HepG2 (cell line): ENCODE results near the gene RASSF4. TPM values are rescaled to one million over a fixed set of nuclear protein-coding genes. Genes with fewer than 3 reads are reported as not detected.

Source experiments
- MEIS1 ChIP-seq: sonication (generic); formaldehyde crosslinking; IDR thresholded peaks from 2 replicates; pipeline ENCODE4 v1.9.0; 2021; ENCODE audit warnings: mild to moderate bottlenecking, missing genetic modification reagents, moderate library complexity, borderline replicate concordance
- PHF5A ChIP-seq: IDR thresholded peaks from one replicate; pipeline ENCODE4 v1.6.1; 2018; ENCODE audit warnings: low read depth, missing genetic modification reagents; ENCODE audit not compliant: unreplicated experiment
- ZEB1 ChIP-seq: IDR thresholded peaks from 2 replicates; pipeline ENCODE4 v1.6.1; 2012; ENCODE audit warnings: mild to moderate bottlenecking, low read depth, inconsistent platforms; ENCODE audit not compliant: insufficient replicate concordance
- ZNF773 ChIP-seq: sonication (generic); formaldehyde crosslinking; IDR thresholded peaks from 2 replicates; pipeline ENCODE4 v1.4.0; 2020; ENCODE audit warnings: missing genetic modification reagents, borderline replicate concordance
- polyA plus RNA-seq, 8 experiments: library from polyadenylated mRNA; depleted of rRNA in 3 of 8; stranded (reverse) in 7 of 8; unstranded in 1 of 8; fragments of >200 nt; fragmentation: Illumina TruSeq in 4 of 8; extraction: Trizol in 4 of 8; gene quantifications; 2 replicates each; pipeline versions ENCODE4 v1.2.1 to v1.2.3, GENCODE V29; 2011 to 2016; ENCODE audit warnings: low read depth in 4 of 8, missing spikeins in 1 of 8, mixed read lengths in 1 of 8; ENCODE audit not compliant: insufficient read depth in 1 of 8
- total RNA-seq, 5 experiments: library from RNA; depleted of rRNA; stranded (reverse); fragments of >200 nt; fragmentation: Illumina TruSeq; extraction: Trizol; gene quantifications; 2 replicates each; pipeline ENCODE4 v1.2.3, GENCODE V29; 2016; ENCODE audit warnings: low read depth in 1 of 5
- TF ChIP-seq, protein P1 (sequence below): sonication (generic); formaldehyde crosslinking; IDR thresholded peaks from 2 replicates; pipeline ENCODE4 v1.5.1; 2020; ENCODE audit warnings: missing genetic modification reagents, mild to moderate bottlenecking, borderline replicate concordance
- TF ChIP-seq, protein P2 (sequence below): sonication (generic); formaldehyde crosslinking; IDR thresholded peaks from 2 replicates; pipeline ENCODE4 v1.4.0; 2020; ENCODE audit warnings: mild to moderate bottlenecking, missing genetic modification reagents
- TF ChIP-seq, protein P3 (sequence below): sonication (generic); formaldehyde crosslinking; IDR thresholded peaks from 2 replicates; pipeline ENCODE4 v1.5.0; 2020; ENCODE audit warnings: mild to moderate bottlenecking, missing genetic modification reagents
- TF ChIP-seq, protein P4 (sequence below): sonication (generic); formaldehyde crosslinking; IDR thresholded peaks from 2 replicates; pipeline ENCODE4 v1.4.0; 2020; ENCODE audit warnings: low read depth, mild to moderate bottlenecking, missing genetic modification reagents
- TF ChIP-seq, protein P5 (sequence below): sonication (generic); formaldehyde crosslinking; IDR thresholded peaks from 2 replicates; pipeline ENCODE4 v1.4.0; 2020; ENCODE audit warnings: mild to moderate bottlenecking, missing genetic modification reagents, borderline replicate concordance
- TF ChIP-seq, protein P6 (sequence below): sonication (generic); formaldehyde crosslinking; IDR thresholded peaks from 2 replicates; pipeline ENCODE4 v1.5.1; 2020; ENCODE audit warnings: missing genetic modification reagents, mild to moderate bottlenecking, borderline replicate concordance
- TF ChIP-seq, protein P7 (sequence below): sonication (generic); formaldehyde crosslinking; IDR thresholded peaks from 2 replicates; pipeline ENCODE4 v1.8.1; 2022; ENCODE audit warnings: low read depth, mild to moderate bottlenecking, missing genetic modification reagents

RASSF4 gene
- total and polyA plus RNA-seq, 2 of the 13 experiments (the other 11 are each of a cell fraction or from before 2014, with no cell fraction given) = 34.0 to 51.7 TPM

DNA sequence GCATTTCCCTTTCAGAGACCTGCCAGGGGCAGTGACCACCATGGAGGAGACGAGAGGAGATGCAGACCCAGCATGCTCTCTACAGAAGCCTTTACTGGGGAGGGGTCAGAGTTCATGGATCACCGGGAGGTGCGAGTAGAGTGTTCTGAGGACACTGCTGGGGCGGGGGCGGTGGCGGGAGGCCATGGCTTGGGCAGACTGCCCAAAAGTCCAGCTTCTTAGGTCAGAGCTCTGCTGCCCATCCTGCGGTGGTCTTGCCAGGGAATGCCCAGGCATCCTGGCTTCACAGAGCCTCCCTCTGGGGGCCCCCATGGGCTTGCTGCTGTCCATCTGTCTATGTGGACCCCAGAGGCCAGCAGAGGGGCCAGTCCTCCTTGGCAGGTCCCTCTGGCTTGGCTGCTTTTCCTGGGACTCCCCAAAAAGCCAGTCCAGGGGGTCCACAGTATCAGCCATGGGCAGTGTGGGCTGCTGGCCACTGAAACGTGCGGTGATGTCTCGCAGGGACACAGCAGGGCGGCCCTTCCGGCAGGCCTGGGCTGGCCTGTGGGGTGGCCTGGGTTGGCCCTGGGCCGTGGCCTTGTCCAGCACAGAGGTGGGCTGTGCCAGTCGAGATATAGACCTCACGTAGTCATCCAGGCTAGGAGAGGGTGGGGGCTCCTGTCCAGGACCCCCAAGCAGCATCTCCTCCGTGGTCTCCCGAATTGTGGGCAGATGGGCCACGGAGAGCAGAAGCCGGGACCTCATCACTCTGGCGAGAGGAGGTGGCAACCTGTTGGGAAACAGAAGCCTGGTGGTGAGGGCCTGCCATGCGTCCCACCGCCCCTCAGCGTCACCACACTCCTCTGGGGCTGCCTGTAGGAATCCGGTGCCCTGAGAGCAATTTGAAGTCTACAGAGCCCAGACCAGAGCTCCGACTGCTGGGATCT is 17.9 kb downstream of the RASSF4 start (continued):
- TF ChIP-seq ZEB1 (no peak), ZNF773 (CRISPR knock-in tag) (0 out of 2 replicates have a peak, but pooled peaks have one; percentile 25), PHF5A (peak; percentile 82), MEIS1 (CRISPR knock-in tag) (no peak)
- TF ChIP-seq, protein P1, sequence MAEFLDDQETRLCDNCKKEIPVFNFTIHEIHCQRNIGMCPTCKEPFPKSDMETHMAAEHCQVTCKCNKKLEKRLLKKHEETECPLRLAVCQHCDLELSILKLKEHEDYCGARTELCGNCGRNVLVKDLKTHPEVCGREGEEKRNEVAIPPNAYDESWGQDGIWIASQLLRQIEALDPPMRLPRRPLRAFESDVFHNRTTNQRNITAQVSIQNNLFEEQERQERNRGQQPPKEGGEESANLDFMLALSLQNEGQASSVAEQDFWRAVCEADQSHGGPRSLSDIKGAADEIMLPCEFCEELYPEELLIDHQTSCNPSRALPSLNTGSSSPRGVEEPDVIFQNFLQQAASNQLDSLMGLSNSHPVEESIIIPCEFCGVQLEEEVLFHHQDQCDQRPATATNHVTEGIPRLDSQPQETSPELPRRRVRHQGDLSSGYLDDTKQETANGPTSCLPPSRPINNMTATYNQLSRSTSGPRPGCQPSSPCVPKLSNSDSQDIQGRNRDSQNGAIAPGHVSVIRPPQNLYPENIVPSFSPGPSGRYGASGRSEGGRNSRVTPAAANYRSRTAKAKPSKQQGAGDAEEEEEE (CRISPR knock-in tag) = no peak
- TF ChIP-seq, protein P2, sequence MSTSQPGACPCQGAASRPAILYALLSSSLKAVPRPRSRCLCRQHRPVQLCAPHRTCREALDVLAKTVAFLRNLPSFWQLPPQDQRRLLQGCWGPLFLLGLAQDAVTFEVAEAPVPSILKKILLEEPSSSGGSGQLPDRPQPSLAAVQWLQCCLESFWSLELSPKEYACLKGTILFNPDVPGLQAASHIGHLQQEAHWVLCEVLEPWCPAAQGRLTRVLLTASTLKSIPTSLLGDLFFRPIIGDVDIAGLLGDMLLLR (CRISPR knock-in tag) = no peak
- TF ChIP-seq, protein P3, sequence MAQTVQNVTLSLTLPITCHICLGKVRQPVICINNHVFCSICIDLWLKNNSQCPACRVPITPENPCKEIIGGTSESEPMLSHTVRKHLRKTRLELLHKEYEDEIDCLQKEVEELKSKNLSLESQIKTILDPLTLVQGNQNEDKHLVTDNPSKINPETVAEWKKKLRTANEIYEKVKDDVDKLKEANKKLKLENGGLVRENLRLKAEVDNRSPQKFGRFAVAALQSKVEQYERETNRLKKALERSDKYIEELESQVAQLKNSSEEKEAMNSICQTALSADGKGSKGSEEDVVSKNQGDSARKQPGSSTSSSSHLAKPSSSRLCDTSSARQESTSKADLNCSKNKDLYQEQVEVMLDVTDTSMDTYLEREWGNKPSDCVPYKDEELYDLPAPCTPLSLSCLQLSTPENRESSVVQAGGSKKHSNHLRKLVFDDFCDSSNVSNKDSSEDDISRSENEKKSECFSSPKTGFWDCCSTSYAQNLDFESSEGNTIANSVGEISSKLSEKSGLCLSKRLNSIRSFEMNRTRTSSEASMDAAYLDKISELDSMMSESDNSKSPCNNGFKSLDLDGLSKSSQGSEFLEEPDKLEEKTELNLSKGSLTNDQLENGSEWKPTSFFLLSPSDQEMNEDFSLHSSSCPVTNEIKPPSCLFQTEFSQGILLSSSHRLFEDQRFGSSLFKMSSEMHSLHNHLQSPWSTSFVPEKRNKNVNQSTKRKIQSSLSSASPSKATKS (CRISPR knock-in tag) = peak; percentile 77; the same call in 1 of the 2 replicates
- TF ChIP-seq, protein P4, sequence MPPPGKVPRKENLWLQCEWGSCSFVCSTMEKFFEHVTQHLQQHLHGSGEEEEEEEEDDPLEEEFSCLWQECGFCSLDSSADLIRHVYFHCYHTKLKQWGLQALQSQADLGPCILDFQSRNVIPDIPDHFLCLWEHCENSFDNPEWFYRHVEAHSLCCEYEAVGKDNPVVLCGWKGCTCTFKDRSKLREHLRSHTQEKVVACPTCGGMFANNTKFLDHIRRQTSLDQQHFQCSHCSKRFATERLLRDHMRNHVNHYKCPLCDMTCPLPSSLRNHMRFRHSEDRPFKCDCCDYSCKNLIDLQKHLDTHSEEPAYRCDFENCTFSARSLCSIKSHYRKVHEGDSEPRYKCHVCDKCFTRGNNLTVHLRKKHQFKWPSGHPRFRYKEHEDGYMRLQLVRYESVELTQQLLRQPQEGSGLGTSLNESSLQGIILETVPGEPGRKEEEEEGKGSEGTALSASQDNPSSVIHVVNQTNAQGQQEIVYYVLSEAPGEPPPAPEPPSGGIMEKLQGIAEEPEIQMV (CRISPR knock-in tag) = no peak
- TF ChIP-seq, protein P5, sequence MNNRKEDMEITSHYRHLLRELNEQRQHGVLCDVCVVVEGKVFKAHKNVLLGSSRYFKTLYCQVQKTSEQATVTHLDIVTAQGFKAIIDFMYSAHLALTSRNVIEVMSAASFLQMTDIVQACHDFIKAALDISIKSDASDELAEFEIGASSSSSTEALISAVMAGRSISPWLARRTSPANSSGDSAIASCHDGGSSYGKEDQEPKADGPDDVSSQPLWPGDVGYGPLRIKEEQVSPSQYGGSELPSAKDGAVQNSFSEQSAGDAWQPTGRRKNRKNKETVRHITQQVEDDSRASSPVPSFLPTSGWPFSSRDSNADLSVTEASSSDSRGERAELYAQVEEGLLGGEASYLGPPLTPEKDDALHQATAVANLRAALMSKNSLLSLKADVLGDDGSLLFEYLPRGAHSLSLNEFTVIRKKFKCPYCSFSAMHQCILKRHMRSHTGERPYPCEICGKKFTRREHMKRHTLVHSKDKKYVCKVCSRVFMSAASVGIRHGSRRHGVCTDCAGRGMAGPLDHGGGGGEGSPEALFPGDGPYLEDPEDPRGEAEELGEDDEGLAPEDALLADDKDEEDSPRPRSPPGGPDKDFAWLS = 0 out of 2 replicates have a peak, but pooled peaks have one; percentile 7
- TF ChIP-seq, protein P6, sequence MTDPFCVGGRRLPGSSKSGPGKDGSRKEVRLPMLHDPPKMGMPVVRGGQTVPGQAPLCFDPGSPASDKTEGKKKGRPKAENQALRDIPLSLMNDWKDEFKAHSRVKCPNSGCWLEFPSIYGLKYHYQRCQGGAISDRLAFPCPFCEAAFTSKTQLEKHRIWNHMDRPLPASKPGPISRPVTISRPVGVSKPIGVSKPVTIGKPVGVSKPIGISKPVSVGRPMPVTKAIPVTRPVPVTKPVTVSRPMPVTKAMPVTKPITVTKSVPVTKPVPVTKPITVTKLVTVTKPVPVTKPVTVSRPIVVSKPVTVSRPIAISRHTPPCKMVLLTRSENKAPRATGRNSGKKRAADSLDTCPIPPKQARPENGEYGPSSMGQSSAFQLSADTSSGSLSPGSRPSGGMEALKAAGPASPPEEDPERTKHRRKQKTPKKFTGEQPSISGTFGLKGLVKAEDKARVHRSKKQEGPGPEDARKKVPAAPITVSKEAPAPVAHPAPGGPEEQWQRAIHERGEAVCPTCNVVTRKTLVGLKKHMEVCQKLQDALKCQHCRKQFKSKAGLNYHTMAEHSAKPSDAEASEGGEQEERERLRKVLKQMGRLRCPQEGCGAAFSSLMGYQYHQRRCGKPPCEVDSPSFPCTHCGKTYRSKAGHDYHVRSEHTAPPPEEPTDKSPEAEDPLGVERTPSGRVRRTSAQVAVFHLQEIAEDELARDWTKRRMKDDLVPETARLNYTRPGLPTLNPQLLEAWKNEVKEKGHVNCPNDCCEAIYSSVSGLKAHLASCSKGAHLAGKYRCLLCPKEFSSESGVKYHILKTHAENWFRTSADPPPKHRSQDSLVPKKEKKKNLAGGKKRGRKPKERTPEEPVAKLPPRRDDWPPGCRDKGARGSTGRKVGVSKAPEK (CRISPR knock-in tag) = no peak
- TF ChIP-seq, protein P7, sequence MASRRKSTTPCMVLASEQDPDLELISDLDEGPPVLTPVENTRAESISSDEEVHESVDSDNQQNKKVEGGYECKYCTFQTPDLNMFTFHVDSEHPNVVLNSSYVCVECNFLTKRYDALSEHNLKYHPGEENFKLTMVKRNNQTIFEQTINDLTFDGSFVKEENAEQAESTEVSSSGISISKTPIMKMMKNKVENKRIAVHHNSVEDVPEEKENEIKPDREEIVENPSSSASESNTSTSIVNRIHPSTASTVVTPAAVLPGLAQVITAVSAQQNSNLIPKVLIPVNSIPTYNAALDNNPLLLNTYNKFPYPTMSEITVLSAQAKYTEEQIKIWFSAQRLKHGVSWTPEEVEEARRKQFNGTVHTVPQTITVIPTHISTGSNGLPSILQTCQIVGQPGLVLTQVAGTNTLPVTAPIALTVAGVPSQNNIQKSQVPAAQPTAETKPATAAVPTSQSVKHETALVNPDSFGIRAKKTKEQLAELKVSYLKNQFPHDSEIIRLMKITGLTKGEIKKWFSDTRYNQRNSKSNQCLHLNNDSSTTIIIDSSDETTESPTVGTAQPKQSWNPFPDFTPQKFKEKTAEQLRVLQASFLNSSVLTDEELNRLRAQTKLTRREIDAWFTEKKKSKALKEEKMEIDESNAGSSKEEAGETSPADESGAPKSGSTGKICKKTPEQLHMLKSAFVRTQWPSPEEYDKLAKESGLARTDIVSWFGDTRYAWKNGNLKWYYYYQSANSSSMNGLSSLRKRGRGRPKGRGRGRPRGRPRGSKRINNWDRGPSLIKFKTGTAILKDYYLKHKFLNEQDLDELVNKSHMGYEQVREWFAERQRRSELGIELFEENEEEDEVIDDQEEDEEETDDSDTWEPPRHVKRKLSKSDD (CRISPR knock-in tag) = no peak
